Endometrial microvascular endothelial cells (primary cell): Measurements from ENCODE around the gene ADIPOR2. TPM values are rescaled to one million over a fixed set of nuclear protein-coding genes. Genes with fewer than 3 reads are reported as not detected.

Experiments used
- in situ Hi-C: cut with HindIII; loops from 2 replicates; pipeline ENCODE4 v1.10.0; 2017; ENCODE audit warnings: low sequenced_read_pairs, low pct_unique_long_range_greater_than_20kb; ENCODE audit errors: inconsistent ontology term
- total RNA-seq: library from RNA; depleted of rRNA; stranded (reverse); fragments of >200 nt; gene quantifications from one replicate; pipeline ENCODE4 v1.2.3, GENCODE V29; 2015; ENCODE audit errors: inconsistent ontology term

The ADIPOR2 gene
- total RNA-seq, 1 donor from 2014 or later, result 22.1 TPM

DNA sequence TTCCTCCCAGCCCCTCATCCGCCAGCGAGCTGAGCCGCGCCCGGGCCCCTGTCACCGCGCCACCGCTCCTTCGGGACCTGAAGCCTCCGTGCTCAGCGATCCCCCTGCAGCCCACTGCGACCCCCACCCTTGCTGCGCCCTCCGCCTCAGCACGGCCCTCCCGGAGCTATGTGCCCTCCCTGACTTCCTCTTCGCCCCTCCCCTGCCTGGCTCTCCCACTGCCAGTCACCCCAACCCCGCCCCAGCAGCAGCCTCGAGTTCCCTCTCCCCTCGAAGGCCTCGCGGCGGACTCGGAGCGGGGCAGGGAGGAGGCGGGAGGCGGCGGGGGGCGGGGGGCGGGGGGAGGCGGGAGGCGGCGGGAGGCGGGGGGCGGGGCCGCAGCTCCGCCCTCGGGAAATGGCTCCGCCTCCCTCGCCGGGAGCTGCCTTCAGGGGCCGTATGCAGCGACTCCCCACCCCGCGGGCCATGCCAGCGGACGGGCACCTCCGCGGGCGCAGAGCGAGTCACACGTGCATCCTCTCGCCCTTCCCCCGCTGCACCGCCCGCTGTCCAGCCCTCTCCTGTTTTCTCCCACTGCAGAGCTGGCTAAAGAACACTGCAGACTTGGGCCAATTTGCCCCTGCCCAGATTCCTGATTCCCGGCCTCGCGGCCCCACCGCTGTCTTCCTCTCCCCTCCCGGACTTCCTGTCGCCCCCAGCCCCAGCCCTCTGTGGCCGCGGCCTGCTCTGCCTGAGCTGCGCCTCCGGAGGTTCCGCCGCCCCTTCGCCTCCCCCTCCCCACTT, 29.1 kb upstream of the ADIPOR2 start:
- in situ Hi-C loops, result loop anchor here (25.0 kb wide), 1 partner anchor 126 kb away; no protein-coding TSS in a partner anchor

- in situ Hi-C loops, result loop anchor here (25.0 kb wide), 1 partner anchor 124 kb away; no protein-coding TSS in a partner anchor
These were observed 28.0 kb upstream of the ADIPOR2 start for GRCh38 chr12:1662761-1663439.

- in situ Hi-C loops, result loop anchor here (25.0 kb wide), 1 partner anchor 124 kb away; no protein-coding TSS in a partner anchor
These were observed 27.3 kb upstream of the ADIPOR2 start for GRCh38 chr12:1663440-1664132.

GRCh38 chr12:1665366-1665765, 25.5 kb upstream of the ADIPOR2 start:
- in situ Hi-C loops, result loop anchor here (25.0 kb wide), 1 partner anchor 122 kb away; no protein-coding TSS in a partner anchor

- in situ Hi-C loops, result loop anchor here (25.0 kb wide), 1 partner anchor 121 kb away; no protein-coding TSS in a partner anchor
These were observed 24.7 kb upstream of the ADIPOR2 start for GRCh38 chr12:1666215-1666614.

DNA sequence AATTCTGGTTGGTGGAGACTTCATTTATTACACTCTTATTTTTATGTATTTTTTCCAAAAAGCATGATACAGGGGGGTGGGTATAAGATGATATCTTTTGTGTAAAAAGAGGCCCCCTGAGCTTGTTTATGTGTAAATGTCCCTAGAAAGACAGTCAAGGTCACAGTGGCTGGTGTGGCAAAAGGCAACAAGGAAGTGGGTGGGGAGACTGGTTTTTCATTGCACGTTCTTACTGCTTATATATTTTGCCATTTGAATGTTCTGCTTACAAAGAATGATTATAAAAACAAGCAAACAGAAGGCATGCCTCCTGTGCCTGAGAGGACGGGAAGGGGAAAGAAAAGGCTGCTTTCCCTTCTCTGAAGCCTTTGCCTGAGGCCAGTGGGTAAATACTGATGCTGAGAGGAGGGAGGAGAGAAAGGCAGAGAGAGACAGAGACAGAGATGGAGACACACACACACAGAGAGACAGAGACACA, 24.1 kb upstream of the ADIPOR2 start:
- in situ Hi-C loops, result loop anchor here (25.0 kb wide), 1 partner anchor 121 kb away; no protein-coding TSS in a partner anchor

DNA sequence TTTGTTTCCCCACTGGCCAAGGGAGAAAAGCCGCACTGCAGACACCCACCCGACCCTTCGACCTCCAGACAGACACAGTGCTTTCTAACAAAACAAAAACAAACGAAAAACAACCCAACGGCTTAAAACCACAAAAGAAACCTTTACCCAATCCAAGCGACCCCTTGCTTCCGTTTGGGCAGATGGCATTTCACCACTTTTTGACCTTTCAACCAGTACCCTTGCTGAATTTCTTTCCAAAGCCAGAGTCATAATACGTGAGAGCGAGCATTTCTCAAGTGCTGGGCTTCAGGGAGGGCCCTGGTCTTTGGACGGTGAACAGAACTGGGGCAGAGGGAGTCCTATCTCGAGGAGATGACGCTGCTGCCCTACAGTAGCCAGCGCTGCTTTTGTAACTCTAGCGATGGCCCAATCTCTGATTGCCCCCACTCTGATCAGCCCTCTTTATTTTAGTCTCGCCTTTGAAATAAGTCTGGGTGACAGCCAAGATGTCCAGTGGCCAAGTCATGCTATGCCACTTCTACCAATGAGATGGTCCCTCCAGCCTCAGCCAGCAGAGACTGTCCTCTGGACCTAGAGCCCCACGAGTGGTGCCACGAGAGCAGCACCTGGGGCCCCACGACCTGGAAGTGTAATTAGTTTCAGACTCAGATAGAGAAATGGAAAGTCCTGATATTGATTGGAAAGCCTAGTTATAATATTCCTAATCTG, 21.9 kb upstream of the ADIPOR2 start:
- in situ Hi-C loops, result loop anchor here (25.0 kb wide), 1 partner anchor 118 kb away; no protein-coding TSS in a partner anchor

- in situ Hi-C loops, result loop anchor here (25.0 kb wide), 1 partner anchor 117 kb away; no protein-coding TSS in a partner anchor
These were observed 20.3 kb upstream of the ADIPOR2 start for GRCh38 chr12:1670358-1671268.

DNA sequence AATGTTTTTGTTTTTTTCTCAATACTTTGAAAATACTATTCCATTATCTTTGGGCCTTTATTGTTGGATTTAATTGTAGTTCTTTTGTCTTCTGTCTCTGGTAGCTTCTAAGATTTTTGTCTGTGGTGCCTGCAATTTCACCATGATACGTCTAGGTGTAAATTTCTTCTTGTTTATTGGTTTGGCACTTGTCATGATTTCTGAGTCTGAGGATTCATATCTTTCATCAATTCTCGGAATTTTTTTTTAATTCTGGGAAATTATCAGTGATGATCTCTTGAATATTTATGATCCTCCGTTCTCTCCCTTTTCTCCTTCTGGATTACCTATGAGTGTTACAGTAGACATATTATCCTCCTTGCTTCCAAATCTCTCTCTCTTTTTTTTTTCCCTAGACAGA, 14.8 kb upstream of the ADIPOR2 start:
- in situ Hi-C loops, result no loop called here

DNA sequence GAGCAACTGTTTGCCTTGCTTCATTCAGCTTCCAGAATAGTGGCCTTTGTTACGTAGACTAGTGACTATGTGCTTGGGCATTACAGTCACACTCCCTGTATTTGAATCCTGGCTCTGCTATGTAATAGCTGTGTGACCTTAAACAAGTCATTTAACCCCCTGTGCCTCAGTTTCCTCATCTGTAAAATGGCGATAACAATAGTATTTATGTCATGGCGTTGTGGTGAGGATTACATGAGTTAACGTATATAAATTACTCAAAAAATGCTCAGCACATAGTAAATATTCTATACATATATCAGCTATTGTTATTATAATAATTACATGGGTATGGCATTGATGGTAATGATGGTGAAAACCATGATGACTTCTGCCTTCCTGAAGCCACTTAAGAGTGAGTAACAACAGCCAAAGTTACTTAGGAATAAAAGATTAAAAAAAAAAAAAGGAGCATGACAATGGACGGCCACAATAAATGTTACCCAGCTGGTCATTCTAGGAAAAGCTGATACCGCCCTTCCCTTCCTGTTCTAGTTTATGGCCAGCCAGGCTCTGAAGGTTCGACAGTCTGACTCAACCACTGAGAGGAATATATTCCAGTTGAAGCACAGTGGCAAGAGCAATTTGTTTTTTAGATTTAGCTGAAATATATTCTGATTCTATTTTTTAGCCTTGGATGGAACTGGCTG, 9.9 kb upstream of the ADIPOR2 start:
- in situ Hi-C loops, result no loop called here

GRCh38 chr12:1681493-1681807, 9.4 kb upstream of the ADIPOR2 start:
- in situ Hi-C loops, result no loop called here

DNA sequence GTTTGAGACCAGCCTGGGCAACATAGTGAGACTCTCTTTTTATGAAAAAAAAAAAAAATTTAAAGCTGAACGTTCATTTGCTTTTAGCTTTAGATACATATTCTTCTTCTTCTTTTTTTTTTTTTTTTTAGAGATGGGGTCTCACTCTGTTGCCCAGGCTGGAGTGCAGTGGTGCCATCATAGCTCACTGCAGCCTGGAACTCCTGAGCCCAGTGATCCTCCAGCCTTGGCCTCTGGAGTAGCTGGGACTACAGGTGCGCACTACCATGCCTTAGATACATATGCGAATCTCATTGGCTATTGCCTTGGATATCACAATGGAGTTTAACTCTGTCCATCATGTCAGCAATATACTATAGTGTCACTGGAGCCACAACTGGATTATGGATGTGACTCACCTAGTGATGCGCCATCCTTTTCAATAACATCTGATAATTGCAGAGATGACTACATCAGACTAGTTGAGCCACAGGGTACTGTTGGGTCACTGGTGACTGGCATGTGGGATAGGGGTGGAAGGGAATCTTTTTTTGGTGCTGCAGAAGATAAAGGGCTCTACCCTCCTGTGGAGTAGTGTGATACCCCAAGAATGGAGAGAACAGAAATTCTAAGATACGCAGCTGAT, 2.7 kb upstream of the ADIPOR2 start:
- in situ Hi-C loops, result no loop called here

GRCh38 chr12:1691123-1692007, 495 bp downstream of the ADIPOR2 start:
- in situ Hi-C loops, result no loop called here

DNA sequence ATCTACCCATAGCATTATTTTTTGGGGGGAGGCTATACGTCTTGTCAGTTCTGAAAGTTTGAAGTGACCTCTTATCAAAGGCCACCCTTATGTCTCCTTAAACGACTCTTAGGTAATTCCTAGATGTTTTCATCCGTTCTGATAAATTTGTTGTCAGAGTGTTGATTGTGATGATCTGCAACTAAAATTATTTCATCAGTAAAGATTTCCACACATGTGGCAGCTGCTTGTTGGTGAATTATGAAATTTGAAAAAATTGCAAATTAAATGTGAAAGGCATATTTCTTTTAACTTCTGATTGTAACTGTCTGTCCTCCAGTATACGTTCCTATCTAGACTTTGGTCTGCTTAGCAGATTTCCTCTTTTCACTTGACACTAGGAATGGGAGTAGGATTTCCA, 1.4 kb downstream of the ADIPOR2 start:
- in situ Hi-C loops, result no loop called here

GRCh38 chr12:1692895-1693610, 2.2 kb downstream of the ADIPOR2 start:
- in situ Hi-C loops, result no loop called here
